SK-N-MC (cell line): ENCODE results near the gene RAB35.

Experiments
- EZH2 ChIP-seq: fragments of 200-600 bp; sonication (generic); IDR thresholded peaks from one replicate; pipeline ENCODE4 v1.6.1; 2017; ENCODE audit warnings: antibody characterized with exemption
- POLR2AphosphoS5 ChIP-seq: IDR thresholded peaks from 2 replicates; pipeline ENCODE4 v1.6.1; 2012; ENCODE audit warnings: mild to moderate bottlenecking, low read depth, low read length, borderline replicate concordance

GRCh38 chr12:120051535-120051934 is 65.0 kb downstream of the RAB35 start:
- TF ChIP-seq EZH2, result no peak
- no peak for TF ChIP-seq POLR2AphosphoS5
